Measurements from ENCODE around the gene ARHGAP36. TPM values are rescaled to one million over a fixed set of nuclear protein-coding genes. Genes with fewer than 3 reads are reported as not detected.

Gene ARHGAP36
- total and polyA plus RNA-seq, 7 donors: 0.01 to 1.1 (median 0.30) TPM

DNA sequence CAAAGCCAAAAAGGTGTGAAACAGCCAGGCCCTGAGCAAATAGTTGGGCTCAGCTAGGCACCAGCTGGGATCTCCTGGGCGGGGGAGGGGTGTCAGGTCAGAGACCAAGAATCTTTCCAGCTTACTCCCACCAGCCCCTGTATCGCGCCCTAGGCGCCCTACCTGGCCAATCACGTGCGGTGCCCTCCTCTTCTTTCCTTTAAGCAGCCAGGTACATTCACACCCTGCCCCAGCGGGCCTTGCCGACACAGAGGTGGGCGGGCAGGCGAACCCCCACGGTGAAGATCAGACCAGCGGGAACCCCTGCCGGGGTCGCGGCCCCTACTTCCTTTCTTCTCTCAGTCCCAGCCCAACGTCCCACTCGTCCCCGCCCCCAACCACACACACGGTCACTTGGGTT, 9.1 kb downstream of the ARHGAP36 start:
- no peak overlapping the region for H3K27ac ChIP-seq
- 16 to 32% (median 20%) methylated on average over 11 to 19 of the region's 19 CpGs for WGBS, 3 donors
- H3K4me3 ChIP-seq: no peak overlapping the region
- H3K9me3 ChIP-seq: no peaks in the 10 kb centered on the region
- ATAC-seq (no peak), DNase-seq (no peak)
- intact Hi-C loops (cut with DNase I): loop anchor here in 1 of 2 donors (10.0 kb wide), 1 partner anchor 568 kb away; no protein-coding TSS in a partner anchor
- no peaks in the 10 kb centered on the region for H3K4me1 ChIP-seq
- H3K27me3 ChIP-seq (ENCODE audit: insufficient read depth in 3 of 3, low read length in 2 of 3): peaks cover 0 to 78% (median 10%) of the 10 kb centered on the region in 3 donors
- TF ChIP-seq, protein P1, sequence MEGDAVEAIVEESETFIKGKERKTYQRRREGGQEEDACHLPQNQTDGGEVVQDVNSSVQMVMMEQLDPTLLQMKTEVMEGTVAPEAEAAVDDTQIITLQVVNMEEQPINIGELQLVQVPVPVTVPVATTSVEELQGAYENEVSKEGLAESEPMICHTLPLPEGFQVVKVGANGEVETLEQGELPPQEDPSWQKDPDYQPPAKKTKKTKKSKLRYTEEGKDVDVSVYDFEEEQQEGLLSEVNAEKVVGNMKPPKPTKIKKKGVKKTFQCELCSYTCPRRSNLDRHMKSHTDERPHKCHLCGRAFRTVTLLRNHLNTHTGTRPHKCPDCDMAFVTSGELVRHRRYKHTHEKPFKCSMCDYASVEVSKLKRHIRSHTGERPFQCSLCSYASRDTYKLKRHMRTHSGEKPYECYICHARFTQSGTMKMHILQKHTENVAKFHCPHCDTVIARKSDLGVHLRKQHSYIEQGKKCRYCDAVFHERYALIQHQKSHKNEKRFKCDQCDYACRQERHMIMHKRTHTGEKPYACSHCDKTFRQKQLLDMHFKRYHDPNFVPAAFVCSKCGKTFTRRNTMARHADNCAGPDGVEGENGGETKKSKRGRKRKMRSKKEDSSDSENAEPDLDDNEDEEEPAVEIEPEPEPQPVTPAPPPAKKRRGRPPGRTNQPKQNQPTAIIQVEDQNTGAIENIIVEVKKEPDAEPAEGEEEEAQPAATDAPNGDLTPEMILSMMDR (IDR thresholded peaks at IDR 0.05): no peak
- H3K36me3 ChIP-seq (ENCODE audit: insufficient read depth in 1 of 2, low read depth in 1 of 2): no peaks in the 10 kb centered on the region

DNA sequence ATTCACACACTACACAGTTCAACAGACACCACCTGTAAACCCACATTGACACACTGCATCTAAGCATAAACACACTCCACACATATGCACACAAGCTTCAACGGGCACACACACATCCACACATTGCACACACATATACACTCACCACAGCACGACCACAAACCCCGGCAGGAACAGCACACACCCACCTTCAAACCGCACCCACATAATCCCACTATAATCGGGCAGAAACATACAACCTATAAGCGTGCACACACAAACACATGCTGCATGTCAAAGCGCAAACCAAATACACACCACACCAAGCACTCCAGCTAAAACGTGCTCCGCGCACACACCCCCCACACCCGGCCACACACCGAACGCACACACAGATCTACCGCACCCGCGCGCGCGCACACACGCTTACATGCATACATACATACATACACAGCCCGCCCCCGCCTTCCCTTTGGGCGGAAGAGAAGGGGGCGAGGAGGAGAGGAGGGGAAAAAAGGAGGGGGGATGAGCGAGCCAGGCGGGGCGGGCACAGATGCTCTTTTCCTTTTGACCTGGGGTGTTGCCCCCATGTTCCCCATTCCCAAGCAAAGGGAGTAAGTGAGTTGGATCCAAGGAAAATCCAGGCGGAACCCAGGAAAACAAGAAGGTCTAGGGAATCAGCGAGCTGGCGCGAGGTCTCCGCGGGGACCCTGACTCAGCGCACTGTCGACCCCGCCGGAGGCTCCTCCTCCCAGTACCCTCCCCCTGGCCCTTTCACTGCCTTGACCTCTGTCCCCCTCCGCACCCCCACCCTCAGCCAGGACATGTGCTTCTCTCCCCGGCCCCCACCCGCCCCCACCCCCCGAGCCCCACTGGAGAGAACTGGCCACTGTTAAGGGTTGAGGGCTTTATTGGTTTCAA, 9.9 kb downstream of the ARHGAP36 start:
- Histone ChIP-seq H3K27ac (no peak overlapping the region), H3K27me3 (ENCODE audit: insufficient read depth in 3 of 3, low read length in 2 of 3) (peaks cover 0 to 80% (median 10%) of the 10 kb centered on the region in 3 donors), H3K36me3 (ENCODE audit: insufficient read depth in 1 of 2, low read depth in 1 of 2) (no peaks in the 10 kb centered on the region), H3K9me3 (no peaks in the 10 kb centered on the region), H3K4me3 (no peak overlapping the region), H3K4me1 (no peaks in the 10 kb centered on the region)
- intact Hi-C loops (cut with DNase I): loop anchor here in 1 of 2 donors (10.0 kb wide), 1 partner anchor 567 kb away; no protein-coding TSS in a partner anchor
- 3 to 29% (median 19%) methylated on average over 25 to 41 of the region's 41 CpGs for WGBS, 3 donors
- no peak for DNase-seq
- no peak for ATAC-seq
- TF ChIP-seq, protein P1 (IDR thresholded peaks at IDR 0.05): no peak

DNA sequence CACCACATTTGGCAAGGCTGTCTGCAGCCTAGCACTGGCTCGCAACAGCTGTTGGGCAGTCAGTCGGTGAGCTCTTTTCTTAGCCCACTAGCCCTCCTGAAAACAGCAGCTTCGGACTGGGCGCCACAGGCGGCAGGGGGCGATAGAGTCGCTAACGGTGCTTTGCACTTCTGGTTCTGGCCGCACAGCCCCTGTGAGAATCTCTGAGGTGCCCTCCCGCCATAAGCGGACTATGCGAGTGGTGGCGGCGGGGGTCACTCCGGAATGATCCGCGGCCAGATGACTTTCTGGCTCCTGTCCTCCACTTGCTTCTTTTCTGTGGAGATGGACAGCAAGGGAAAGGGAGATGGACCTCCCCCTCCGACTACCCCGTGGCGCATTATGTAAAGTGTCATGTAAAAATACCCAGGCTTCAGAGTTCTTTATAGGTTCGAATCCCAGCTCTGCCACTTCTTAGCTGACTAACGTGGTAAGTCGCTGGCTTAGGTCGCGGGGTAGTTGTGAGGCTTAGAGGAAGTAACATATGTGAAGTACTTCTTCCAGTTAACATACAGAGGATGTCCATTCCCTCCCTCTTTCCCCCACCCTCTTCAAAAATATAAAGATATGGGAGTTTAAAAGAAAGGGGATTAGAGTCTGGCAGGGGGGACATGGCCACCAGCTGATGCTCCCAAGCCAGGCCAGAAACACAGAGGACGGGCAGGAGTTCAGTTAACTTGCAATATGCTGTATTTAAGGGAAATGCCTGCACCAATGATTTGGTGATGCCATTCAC, 11.0 kb downstream of the ARHGAP36 start:
- H3K4me3 ChIP-seq: no peak overlapping the region
- H3K27ac ChIP-seq: no peak overlapping the region
- H3K9me3 ChIP-seq: no peaks in the 10 kb centered on the region
- TF ChIP-seq, protein P1 (IDR thresholded peaks at IDR 0.05): peak; percentile 49
- H3K4me1 ChIP-seq: no peaks in the 10 kb centered on the region
- intact Hi-C loops (cut with DNase I): loop anchor here in 1 of 2 donors (10.0 kb wide), 1 partner anchor 566 kb away; no protein-coding TSS in a partner anchor
- 6 to 18% (median 7%) methylated on average over 25 to 26 of the region's 26 CpGs for WGBS, 3 donors
- ATAC-seq (peak; percentile 49 to 70 (median 66)), DNase-seq (no peak)
- H3K36me3 ChIP-seq (ENCODE audit: insufficient read depth in 1 of 2, low read depth in 1 of 2): no peaks in the 10 kb centered on the region
- H3K27me3 ChIP-seq (ENCODE audit: insufficient read depth in 3 of 3, low read length in 2 of 3): peaks cover 0 to 83% (median 12%) of the 10 kb centered on the region in 3 donors

DNA sequence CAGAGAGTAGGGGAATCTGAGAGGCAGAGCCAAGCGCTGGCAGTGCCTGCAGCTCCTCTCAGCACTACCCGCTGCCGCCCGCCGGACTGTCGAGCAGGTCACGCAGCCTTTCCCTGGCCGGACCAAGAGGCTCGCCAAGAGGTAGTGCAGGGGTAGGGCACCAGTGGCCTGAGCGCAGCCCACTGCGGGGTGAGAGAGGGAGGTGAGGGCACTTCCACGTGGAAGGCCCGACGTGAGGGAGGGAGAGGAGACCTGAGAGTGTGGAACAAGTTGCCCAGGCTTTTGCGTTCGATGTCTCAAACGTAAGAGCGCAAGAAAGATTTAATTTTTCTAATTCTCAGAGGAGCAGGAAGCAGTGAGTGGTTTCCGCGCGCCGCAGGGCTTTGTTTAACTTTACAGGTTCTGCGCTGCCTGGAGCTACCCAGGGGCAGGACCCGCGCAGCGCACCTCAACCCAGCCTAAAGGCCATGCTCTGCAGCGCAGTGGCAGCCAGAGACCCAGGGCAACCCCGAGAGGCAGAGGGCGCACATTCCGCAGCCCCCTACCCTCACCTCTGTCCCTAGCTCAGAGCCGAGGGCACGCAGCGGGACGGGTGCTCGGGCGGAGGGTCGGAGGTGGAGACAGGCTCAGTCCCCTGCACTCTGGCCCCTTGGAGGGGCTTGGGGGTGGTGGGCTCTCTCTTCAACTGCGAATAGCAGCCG, 14.9 kb downstream of the ARHGAP36 start:
- H3K9me3 ChIP-seq: no peaks in the 10 kb centered on the region
- no peak overlapping the region for H3K27ac ChIP-seq
- ATAC-seq (no peak), DNase-seq (no peak)
- peaks cover 0 to 84% (median 7%) of the 10 kb centered on the region in 3 donors for H3K27me3 ChIP-seq (ENCODE audit: insufficient read depth in 3 of 3, low read length in 2 of 3)
- H3K4me3 ChIP-seq: no peak overlapping the region
- TF ChIP-seq, protein P1 (IDR thresholded peaks at IDR 0.05): no peak
- H3K36me3 ChIP-seq (ENCODE audit: insufficient read depth in 1 of 2, low read depth in 1 of 2): no peaks in the 10 kb centered on the region
- intact Hi-C loops (cut with DNase I): no loop called here
- 14 to 35% (median 21%) methylated on average over 25 to 39 of the region's 39 CpGs for WGBS, 3 donors
- no peaks in the 10 kb centered on the region for H3K4me1 ChIP-seq
